Upper lobe of left lung (tissue), 6 donors: ENCODE measurements around the gene SYCP2L. TPM values are rescaled to one million over a fixed set of nuclear protein-coding genes. Genes with fewer than 3 reads are reported as not detected.
A peak's percentile ranks its signal among the peaks of the same experiment; 100 is the strongest.

ENCODE experiments used
- ATAC-seq, 2 donors: fragments of 200-7000 bp; cut with Tn5 transposase; one replicate each; pipeline ENCODE4 v1.9.1; 2022; ENCODE audit warnings: mild to moderate bottlenecking in 2 of 2, moderate library complexity in 2 of 2; ENCODE audit not compliant: low FRiP score in 2 of 2
- DNase-seq, 2 donors: peaks; one replicate each; pipeline ENCODE4 v3.0.0-alpha.2; 2019 to 2020
- H3K27ac ChIP-seq, 4 donors: fragments of 200-600 bp; sonication (generic); one replicate each; pipeline ENCODE4 v1.5.1; 2016 to 2019
- H3K27me3 ChIP-seq, 4 donors: fragments of 200-600 bp; sonication (generic); one replicate each; pipeline ENCODE4 v1.5.1; 2017 to 2019
- H3K36me3 ChIP-seq, 4 donors: fragments of 200-600 bp; sonication (generic); one replicate each; pipeline ENCODE4 v1.5.1; 2016 to 2019
- H3K4me1 ChIP-seq, 4 donors: fragments of 200-600 bp; sonication (generic); one replicate each; pipeline ENCODE4 v1.5.1; 2018 to 2019
- H3K4me3 ChIP-seq, 4 donors: fragments of 200-600 bp; sonication (generic); one replicate each; pipeline ENCODE4 v1.5.1; 2017 to 2019; ENCODE audit warnings: mild to moderate bottlenecking in 2 of 4, moderate library complexity in 1 of 4
- H3K9me3 ChIP-seq, 4 donors: fragments of 200-600 bp; sonication (generic); one replicate each; pipeline ENCODE4 v1.5.1; 2018 to 2019
- EP300 ChIP-seq, 4 donors: sonication (generic); formaldehyde crosslinking; IDR thresholded peaks; one replicate each; pipeline ENCODE4 v1.5.1; 2017; ENCODE audit warnings: antibody characterized with exemption in 4 of 4, control low read depth in 2 of 4
- POLR2A ChIP-seq, 4 donors: fragments of 450-650 bp; IDR thresholded peaks; one replicate each; pipeline ENCODE4 v1.5.1; 2016 to 2017; ENCODE audit warnings: antibody characterized with exemption in 4 of 4, mild to moderate bottlenecking in 2 of 4
- POLR2AphosphoS5 ChIP-seq, 2 donors: sonication (generic); formaldehyde crosslinking; IDR thresholded peaks; one replicate each; pipeline ENCODE4 v1.5.1; 2017; ENCODE audit warnings: antibody characterized with exemption in 2 of 2
- WGBS, 2 donors: methylation state at CpG; one replicate each; pipeline ENCODE4 v1.1.5; 2017 to 2018; 5-methylcytosine and 5-hydroxymethylcytosine counted together
- total RNA-seq, 6 donors: library from RNA; depleted of rRNA in 4 of 6; stranded (reverse); fragments of >200 nt in 4 of 6; gene quantifications; one replicate each; pipeline versions ENCODE4 v1.1.0 to v1.2.1, GENCODE V29; 2016 to 2021
- TF ChIP-seq, protein P1 (sequence below), 6 experiments: fragments of 450-650 bp in 4 of 6; fragments of 200-600 bp in 2 of 6; sonication (generic) in 2 of 6; IDR thresholded peaks; one replicate each; pipeline ENCODE4 v1.5.1; 2016 to 2019; ENCODE audit warnings: antibody characterized with exemption in 6 of 6
- donor health status: DM: no; HTN: no; CAD: no; lungs with moderate emphysema.
- donor health status: DM: no; HTN: yes; CAD: no; lungs with severe emphysema.

Gene SYCP2L
- total RNA-seq: 1 to 10 TPM in 3 of 6 donors, under 1 TPM in 3; 0.46 to 8.4 (median 1.6) TPM

DNA sequence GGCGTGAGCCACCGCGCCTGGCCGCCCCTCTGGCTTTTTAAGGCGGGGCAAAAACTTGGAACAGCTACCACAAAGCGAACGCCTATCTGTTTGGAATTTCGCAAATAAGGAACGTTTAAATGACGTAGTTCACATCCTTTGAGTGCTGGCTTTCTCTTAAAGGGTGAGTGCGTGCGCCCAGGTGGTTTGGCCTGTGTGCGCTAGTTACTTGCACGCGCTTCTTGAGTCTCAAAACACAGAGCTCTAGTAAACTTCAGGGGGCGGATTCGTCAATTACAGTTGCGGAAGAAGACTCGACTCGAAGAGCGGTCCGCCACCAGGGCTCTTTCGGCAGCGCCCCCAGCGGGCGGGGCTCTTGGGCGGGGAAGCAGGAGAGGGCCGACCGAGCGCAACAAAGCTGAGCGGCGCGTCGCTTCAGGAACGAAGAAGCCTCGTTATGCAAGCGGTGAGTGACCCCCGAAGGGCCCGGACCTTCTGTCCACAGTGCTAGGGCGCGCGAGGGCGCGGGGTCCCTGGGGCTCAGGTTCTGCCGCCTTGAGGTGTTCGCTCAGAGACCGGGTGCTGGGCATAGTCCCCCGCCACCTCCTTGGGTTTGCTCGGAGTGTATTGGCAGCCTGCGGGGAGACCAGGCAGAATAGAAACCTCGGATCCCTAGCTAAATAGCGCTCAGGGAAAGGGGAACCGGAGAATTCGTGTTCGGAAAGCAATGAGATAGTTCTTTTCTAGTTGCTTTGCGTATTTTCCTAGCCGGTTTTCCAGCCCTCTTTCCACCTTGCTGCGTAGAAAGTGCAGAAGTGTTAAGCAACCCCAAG, at the start of gene SYCP2L:
Gene SYCP2L, plus strand, starts transcription at position 362 of the 812 bp plus-strand sequence. Its CDS starts 75 bp downstream, at position 437.
- peak within 1 kb of the TSS; percentile 38 to 50 (median 48) for H3K4me3 ChIP-seq
- peaks cover 0 to 35% (median 6%) of the 10 kb centered on the region in 4 donors for H3K27me3 ChIP-seq
- H3K27ac ChIP-seq: peak within 1 kb of the TSS; percentile 18 to 62 (median 41)
- TF ChIP-seq POLR2A (IDR thresholded peaks at IDR 0.05): no peak
- TF ChIP-seq EP300 (IDR thresholded peaks at IDR 0.05): no peak
- TF ChIP-seq POLR2AphosphoS5 (IDR thresholded peaks at IDR 0.05): no peak
- TF ChIP-seq, protein P1, sequence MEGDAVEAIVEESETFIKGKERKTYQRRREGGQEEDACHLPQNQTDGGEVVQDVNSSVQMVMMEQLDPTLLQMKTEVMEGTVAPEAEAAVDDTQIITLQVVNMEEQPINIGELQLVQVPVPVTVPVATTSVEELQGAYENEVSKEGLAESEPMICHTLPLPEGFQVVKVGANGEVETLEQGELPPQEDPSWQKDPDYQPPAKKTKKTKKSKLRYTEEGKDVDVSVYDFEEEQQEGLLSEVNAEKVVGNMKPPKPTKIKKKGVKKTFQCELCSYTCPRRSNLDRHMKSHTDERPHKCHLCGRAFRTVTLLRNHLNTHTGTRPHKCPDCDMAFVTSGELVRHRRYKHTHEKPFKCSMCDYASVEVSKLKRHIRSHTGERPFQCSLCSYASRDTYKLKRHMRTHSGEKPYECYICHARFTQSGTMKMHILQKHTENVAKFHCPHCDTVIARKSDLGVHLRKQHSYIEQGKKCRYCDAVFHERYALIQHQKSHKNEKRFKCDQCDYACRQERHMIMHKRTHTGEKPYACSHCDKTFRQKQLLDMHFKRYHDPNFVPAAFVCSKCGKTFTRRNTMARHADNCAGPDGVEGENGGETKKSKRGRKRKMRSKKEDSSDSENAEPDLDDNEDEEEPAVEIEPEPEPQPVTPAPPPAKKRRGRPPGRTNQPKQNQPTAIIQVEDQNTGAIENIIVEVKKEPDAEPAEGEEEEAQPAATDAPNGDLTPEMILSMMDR (IDR thresholded peaks at IDR 0.05): peak in 2 of 6 experiments; percentile 23 to 37
- WGBS, 2 donors: 3% methylated on average over 8 to 57 of the region's 58 CpGs
- ATAC-seq: peak; percentile 59 to 71
- DNase-seq: peak; percentile 36 to 86
- peaks cover 10 to 28% (median 19%) of the 10 kb centered on the region in 4 donors for H3K4me1 ChIP-seq
- no peaks in the 10 kb centered on the region for H3K9me3 ChIP-seq
- no peaks in the 10 kb centered on the region for H3K36me3 ChIP-seq

DNA sequence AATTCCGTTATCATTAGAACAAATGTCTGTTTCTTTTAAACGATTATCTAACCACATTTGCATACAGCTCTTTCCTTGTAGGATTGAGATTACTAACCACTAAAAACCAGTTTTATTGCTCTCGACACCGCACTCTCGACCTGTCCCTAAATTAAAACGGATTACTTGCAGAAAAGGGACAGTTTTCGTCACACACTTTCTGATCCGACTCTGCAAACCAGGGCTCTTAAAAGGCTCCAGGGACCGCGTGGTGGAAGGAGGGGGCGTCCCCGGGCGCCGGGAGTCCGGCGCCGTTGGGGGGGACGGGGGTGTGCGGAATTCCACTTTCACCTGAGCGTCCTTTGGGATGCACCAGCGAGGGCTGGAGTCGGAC, 49.2 kb upstream of the SYCP2L start:
- DNase-seq (peak; percentile 21 to 80), ATAC-seq (peak in 1 of 2 donors; percentile 2)
- Histone ChIP-seq H3K27ac (peak overlapping the region in 1 of 4 donors; percentile 73), H3K4me3 (peak overlapping the region; percentile 59 to 74 (median 66)), H3K4me1 (peaks cover 0 to 19% (median 10%) of the 10 kb centered on the region in 4 donors), H3K36me3 (no peaks in the 10 kb centered on the region), H3K9me3 (no peaks in the 10 kb centered on the region), H3K27me3 (peaks cover 0 to 8% (median 0%) of the 10 kb centered on the region in 4 donors)
- TF ChIP-seq POLR2AphosphoS5 (IDR thresholded peaks at IDR 0.05) (no peak), POLR2A (IDR thresholded peaks at IDR 0.05) (no peak), EP300 (IDR thresholded peaks at IDR 0.05) (no peak)
- TF ChIP-seq, protein P1 (IDR thresholded peaks at IDR 0.05): no peak
- 1 to 2% methylated on average over 16 to 22 of the region's 22 CpGs for WGBS, 2 donors

- peaks cover 0 to 19% (median 10%) of the 10 kb centered on the region in 4 donors for H3K4me1 ChIP-seq
- peak within 1 kb of the TSS; percentile 73 to 79 (median 74) for H3K27ac ChIP-seq
- H3K9me3 ChIP-seq: no peaks in the 10 kb centered on the region
- TF ChIP-seq, protein P1 (IDR thresholded peaks at IDR 0.05): no peak
- no peak for TF ChIP-seq EP300 (IDR thresholded peaks at IDR 0.05)
- peak in 2 of 4 donors; percentile 78 to 80 for TF ChIP-seq POLR2A (IDR thresholded peaks at IDR 0.05)
- TF ChIP-seq POLR2AphosphoS5 (IDR thresholded peaks at IDR 0.05): peak in 1 of 2 donors; percentile 73
- ATAC-seq: peak; percentile 97 to 99
- DNase-seq: peak; percentile 92 to 97
- WGBS, 2 donors: 0 to 1% methylated on average over 27 to 30 of the region's 53 CpGs
- H3K4me3 ChIP-seq: peak within 1 kb of the TSS; percentile 59 to 74 (median 66)
- no peaks in the 10 kb centered on the region for H3K36me3 ChIP-seq
- peaks cover 0 to 8% (median 0%) of the 10 kb centered on the region in 4 donors for H3K27me3 ChIP-seq
Observed at GRCh38 chr6:10837995-10838793, 48.7 kb upstream of the SYCP2L start, which contains the start of gene MAK. MAK (minus strand) TSS chr6:10838539; CDS start chr6:10830648, 7,891 bp downstream.

DNA sequence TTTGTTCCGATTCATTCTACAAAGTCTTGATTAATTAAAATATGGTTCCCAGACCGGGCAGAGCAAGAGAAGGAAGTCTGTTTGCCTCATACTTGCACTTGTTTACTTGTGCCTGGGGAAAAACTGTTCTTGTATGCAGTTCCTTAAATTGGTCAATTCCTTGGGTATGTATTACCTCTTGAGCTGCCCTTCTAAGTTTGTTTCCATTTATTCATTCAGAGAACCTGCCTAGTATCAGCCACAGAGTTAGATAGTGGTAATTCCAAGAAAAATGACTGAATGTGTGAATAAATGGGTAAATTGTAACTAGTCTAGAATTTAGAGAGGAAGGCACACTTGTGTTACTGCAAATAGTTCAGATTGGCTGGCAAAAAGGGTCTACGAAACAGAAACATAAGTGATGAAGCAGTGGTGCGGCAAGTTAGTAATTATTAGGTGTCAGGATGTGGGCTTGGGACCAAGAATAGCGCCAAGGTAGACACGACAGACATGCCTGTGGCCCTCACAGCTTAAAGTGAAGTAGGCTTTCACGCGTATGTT, 48.0 kb upstream of the SYCP2L start:
- no peaks in the 10 kb centered on the region for H3K9me3 ChIP-seq
- ATAC-seq: peak; percentile 59 to 60
- WGBS, 2 donors: 56 to 58% methylated on average over 8 of the region's 8 CpGs
- peak overlapping the region in 3 of 4 donors; percentile 59 to 74 (median 69) for H3K4me3 ChIP-seq
- peaks cover 0 to 8% (median 0%) of the 10 kb centered on the region in 4 donors for H3K27me3 ChIP-seq
- peak overlapping the region; percentile 73 to 79 (median 74) for H3K27ac ChIP-seq
- DNase-seq: no peak
- TF ChIP-seq POLR2A (IDR thresholded peaks at IDR 0.05) (no peak), POLR2AphosphoS5 (IDR thresholded peaks at IDR 0.05) (no peak), EP300 (IDR thresholded peaks at IDR 0.05) (no peak)
- TF ChIP-seq, protein P1 (IDR thresholded peaks at IDR 0.05): no peak
- no peaks in the 10 kb centered on the region for H3K36me3 ChIP-seq
- H3K4me1 ChIP-seq: peaks cover 0 to 19% (median 10%) of the 10 kb centered on the region in 4 donors
